ENCODE data around the gene CSN2.

CSN2 gene, protein sequence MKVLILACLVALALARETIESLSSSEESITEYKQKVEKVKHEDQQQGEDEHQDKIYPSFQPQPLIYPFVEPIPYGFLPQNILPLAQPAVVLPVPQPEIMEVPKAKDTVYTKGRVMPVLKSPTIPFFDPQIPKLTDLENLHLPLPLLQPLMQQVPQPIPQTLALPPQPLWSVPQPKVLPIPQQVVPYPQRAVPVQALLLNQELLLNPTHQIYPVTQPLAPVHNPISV

DNA sequence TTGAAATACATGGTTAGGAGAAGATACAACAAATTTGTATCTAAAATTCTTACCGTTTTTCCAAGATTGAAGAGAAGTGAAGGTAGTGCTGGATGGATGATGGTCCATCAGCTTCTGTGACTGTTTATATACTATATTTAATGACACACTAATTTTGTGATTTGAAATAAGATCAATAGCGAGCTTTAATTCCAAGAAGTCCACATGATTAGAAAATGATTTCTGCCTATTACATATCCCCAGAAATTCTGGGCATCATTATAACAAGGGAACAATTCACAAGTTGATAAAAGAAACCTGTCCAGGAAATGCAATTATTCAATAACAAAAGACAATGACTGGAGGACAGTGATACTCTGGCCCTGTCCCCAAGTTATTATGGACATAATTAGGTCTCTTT, at the start of gene CSN2:
Gene CSN2, minus strand, starts transcription at position 101 of the 400 bp plus-strand sequence. CDS start 4,733 bp downstream, outside the sequence.
- no peak within 1 kb of the TSS for H3K4me3 ChIP-seq (ENCODE audit: control insufficient read depth, low read depth, low read length)
- no peak for DNase-seq (ENCODE audit: low read depth)
- TF ChIP-seq, protein P1, sequence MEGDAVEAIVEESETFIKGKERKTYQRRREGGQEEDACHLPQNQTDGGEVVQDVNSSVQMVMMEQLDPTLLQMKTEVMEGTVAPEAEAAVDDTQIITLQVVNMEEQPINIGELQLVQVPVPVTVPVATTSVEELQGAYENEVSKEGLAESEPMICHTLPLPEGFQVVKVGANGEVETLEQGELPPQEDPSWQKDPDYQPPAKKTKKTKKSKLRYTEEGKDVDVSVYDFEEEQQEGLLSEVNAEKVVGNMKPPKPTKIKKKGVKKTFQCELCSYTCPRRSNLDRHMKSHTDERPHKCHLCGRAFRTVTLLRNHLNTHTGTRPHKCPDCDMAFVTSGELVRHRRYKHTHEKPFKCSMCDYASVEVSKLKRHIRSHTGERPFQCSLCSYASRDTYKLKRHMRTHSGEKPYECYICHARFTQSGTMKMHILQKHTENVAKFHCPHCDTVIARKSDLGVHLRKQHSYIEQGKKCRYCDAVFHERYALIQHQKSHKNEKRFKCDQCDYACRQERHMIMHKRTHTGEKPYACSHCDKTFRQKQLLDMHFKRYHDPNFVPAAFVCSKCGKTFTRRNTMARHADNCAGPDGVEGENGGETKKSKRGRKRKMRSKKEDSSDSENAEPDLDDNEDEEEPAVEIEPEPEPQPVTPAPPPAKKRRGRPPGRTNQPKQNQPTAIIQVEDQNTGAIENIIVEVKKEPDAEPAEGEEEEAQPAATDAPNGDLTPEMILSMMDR (IDR thresholded peaks at IDR 0.05; ENCODE audit: control insufficient read depth, insufficient read depth, low read depth, low read length, missing control alignments): no peak

DNA sequence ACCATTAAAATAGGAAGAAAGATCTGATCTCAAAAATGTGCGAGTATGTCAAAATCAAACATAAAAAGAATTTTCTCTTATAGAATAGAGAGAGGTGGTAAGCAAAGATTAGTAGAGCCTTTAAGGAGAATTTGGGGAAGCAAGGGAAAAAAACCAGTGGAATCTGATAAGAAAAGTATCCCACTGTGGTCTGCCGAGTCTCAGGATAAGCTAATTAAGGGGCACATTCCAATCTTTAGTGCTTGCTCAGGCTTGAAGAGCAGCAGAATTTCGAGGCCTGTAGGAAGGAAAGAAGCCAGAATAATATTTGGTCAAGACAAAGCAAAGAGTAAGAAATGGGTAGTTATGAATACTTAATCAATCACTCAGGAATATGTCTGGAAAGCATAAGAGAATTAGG, 43.2 kb upstream of the CSN2 start:
- no peak for DNase-seq (ENCODE audit: low read depth)
- TF ChIP-seq, protein P1 (IDR thresholded peaks at IDR 0.05; ENCODE audit: control insufficient read depth, insufficient read depth, low read depth, low read length, missing control alignments): no peak

DNA sequence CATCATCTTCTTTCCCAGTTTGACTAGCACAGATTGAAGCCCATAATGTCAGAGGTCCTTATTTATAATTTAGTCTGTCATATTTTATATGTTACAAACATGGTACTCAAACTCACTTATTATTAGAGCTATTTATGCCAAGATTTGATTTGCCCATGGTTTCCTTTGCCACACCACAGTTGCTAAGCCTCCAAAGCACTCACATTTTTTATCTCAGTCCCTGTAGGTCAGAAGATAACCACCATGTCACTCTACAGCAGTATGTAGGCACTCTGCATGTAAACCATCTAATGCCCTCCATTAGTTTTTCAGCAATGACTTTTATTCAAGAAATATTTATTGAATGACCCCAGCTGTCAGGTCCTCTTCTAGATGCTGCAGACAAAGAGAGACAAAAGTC, 37.0 kb upstream of the CSN2 start:
- no peak overlapping the region for H3K4me3 ChIP-seq (ENCODE audit: control insufficient read depth, low read depth, low read length)
- no peak for DNase-seq (ENCODE audit: low read depth)
- TF ChIP-seq, protein P1 (IDR thresholded peaks at IDR 0.05; ENCODE audit: control insufficient read depth, insufficient read depth, low read depth, low read length, missing control alignments): no peak

More for the DNA sequence above, 43.2 kb upstream of the CSN2 start:
- no peak overlapping the region for H3K4me3 ChIP-seq (ENCODE audit: control insufficient read depth, low read depth, low read length)

DNA sequence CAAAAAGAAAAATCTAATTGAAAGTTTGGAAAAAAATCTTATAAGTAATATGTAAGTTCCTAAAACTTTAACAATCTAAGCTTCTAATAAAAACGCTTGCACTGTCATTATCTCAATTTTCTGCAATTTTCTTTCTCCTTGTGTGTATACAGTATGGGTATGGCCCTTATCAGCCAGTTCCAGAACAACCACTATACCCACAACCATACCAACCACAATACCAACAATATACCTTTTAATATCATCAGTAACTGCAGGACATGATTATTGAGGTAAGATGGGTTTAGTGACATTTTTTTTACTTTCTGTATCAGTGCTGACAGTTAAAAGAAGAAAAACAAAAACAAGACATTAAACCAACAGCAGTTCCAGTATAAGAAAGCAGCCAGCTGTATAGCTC, 35.2 kb upstream of the CSN2 start:
- TF ChIP-seq, protein P1 (IDR thresholded peaks at IDR 0.05; ENCODE audit: control insufficient read depth, insufficient read depth, low read depth, low read length, missing control alignments): no peak
- no peak for DNase-seq (ENCODE audit: low read depth)
- H3K4me3 ChIP-seq (ENCODE audit: control insufficient read depth, low read depth, low read length): no peak overlapping the region

DNA sequence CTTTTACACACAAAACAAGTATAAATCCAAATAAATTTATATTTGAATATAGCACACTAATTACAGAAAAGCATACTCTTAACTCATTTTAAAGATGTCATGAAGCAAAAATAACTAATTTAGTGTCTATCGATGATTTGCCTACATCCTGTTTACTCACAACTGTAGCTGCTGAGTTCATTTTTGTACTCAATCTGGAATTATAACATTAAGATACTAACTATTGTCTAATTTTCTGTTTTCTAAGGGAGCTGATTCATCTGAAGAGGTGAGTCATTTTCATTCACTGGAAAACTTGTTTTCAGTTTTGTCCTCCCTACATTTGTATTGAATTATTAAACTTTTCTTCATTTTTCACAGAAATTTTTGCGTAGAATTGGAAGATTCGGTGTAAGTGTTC, 33.9 kb upstream of the CSN2 start:
- H3K4me3 ChIP-seq (ENCODE audit: control insufficient read depth, low read depth, low read length): no peak overlapping the region
- DNase-seq (ENCODE audit: low read depth): no peak
- TF ChIP-seq, protein P1 (IDR thresholded peaks at IDR 0.05; ENCODE audit: control insufficient read depth, insufficient read depth, low read depth, low read length, missing control alignments): no peak

DNA sequence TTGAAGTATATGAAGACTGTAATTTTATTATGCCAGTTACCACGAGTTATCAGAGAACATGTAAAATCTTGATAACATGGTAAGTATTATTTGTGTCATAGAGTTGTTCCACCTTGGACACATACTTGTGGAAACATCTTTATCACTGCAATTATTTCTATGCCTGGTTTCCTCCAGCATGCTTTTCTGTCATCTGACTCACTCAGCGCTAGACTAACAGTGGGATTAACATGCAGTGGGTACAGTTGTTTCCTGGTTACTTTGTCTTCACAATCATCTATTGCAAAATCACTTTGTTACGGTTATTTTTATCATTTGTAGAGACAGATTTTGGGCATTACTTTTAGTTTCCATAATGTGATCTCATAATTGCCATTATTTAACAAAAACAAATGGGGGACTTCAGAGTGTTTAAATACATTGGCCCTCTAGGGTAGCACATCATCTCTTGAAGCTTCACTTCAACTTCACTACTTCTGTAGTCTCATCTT, 30.0 kb upstream of the CSN2 start, which contains the start of gene STATH:
Gene STATH, plus strand, starts transcription at position 441 of the 491 bp plus-strand sequence. CDS start 2,472 bp downstream, outside the sequence.
- TF ChIP-seq, protein P1 (IDR thresholded peaks at IDR 0.05; ENCODE audit: control insufficient read depth, insufficient read depth, low read depth, low read length, missing control alignments): no peak
- no peak for DNase-seq (ENCODE audit: low read depth)
- H3K4me3 ChIP-seq (ENCODE audit: control insufficient read depth, low read depth, low read length): no peak within 1 kb of the TSS
